SK-N-SH (cell line): ENCODE results near the gene SECTM1. TPM values are rescaled to one million over a fixed set of nuclear protein-coding genes. Genes with fewer than 3 reads are reported as not detected.

ENCODE experiments used
- CTCF ChIA-PET: fragments of 300-600, 350-600 bp; formaldehyde crosslinking; extraction: SDS; loops from one replicate; lab custom pipeline; 2021; lab: Yijun Ruan, JAX
- POLR2A ChIA-PET: fragments of 350-600 bp; sonication (Branson Sonifier 250); formaldehyde crosslinking; extraction: SDS; loops from one replicate; lab custom pipeline; 2020; ENCODE audit warnings: antibody characterized with exemption, inconsistent platforms; lab: Yijun Ruan, JAX
- DNase-seq: peaks from one replicate; pipeline ENCODE4 v3.0.0; 2012
- H2AFZ ChIP-seq: fragments of 200-600 bp; sonication (generic); 2 replicates; pipeline ENCODE4 v1.8.1; 2016; ENCODE audit warnings: antibody characterized with exemption, mild to moderate bottlenecking, low read depth
- H3F3A ChIP-seq: fragments of 200-600 bp; sonication (generic); replicated peaks from 2 replicates; pipeline ENCODE3; 2016; ENCODE audit warnings: antibody characterized with exemption, mild to moderate bottlenecking; ENCODE audit not compliant: insufficient read depth
- H3K27ac ChIP-seq, 2 experiments: fragments of 200-500 bp in 1 of 2; fragments of 200-600 bp in 1 of 2; sonication (Bioruptor generic) in 1 of 2; sonication (generic), shearing (Covaris generic) in 1 of 2; 2 replicates each; pipeline versions ENCODE4 v1.5.1 to v1.6.1; 2014 to 2016; ENCODE audit warnings: low read depth in 2 of 2, inconsistent platforms in 1 of 2, low read length in 1 of 2, mild to moderate bottlenecking in 1 of 2, mixed read lengths in 1 of 2
- H3K27me3 ChIP-seq: fragments of 200-600 bp; sonication (generic), shearing (Covaris generic); 2 replicates; pipeline ENCODE4 v1.6.1; 2016; ENCODE audit warnings: mixed run types; ENCODE audit not compliant: insufficient read depth
- H3K36me3 ChIP-seq, 2 experiments: fragments of 200-500 bp in 1 of 2; fragments of 200-600 bp in 1 of 2; sonication (Bioruptor generic) in 1 of 2; sonication (generic) in 1 of 2; replicated peaks in 1 of 2; 2 replicates each; pipeline versions ENCODE3 to v1.5.1; 2014 to 2016; ENCODE audit warnings: low read length in 1 of 2, mild to moderate bottlenecking in 1 of 2; ENCODE audit not compliant: insufficient read depth in 2 of 2, control insufficient read depth in 1 of 2
- H3K4me1 ChIP-seq, 2 experiments: fragments of 200-500 bp in 1 of 2; fragments of 200-600 bp in 1 of 2; sonication (Bioruptor generic) in 1 of 2; sonication (generic), shearing (Covaris generic) in 1 of 2; 2 replicates each; pipeline versions ENCODE4 v1.5.1 to v1.6.1; 2014 to 2016; ENCODE audit warnings: low read depth in 1 of 2, low read length in 1 of 2, mixed run types in 1 of 2; ENCODE audit not compliant: insufficient read depth in 2 of 2, control insufficient read depth in 1 of 2
- H3K4me2 ChIP-seq: fragments of 200-600 bp; sonication (generic), shearing (Covaris generic); 2 replicates; pipeline ENCODE4 v1.6.1; 2017; ENCODE audit warnings: mixed run types
- H3K4me3 ChIP-seq, 2 experiments: fragments of 200-500 bp in 1 of 2; fragments of 200-600 bp in 1 of 2; sonication (Bioruptor generic) in 1 of 2; sonication (generic), shearing (Covaris generic) in 1 of 2; 2 replicates each; pipeline versions ENCODE4 v1.5.1 to v1.8.1; 2014 to 2016; ENCODE audit warnings: low read depth in 2 of 2, inconsistent platforms in 1 of 2, low read length in 1 of 2, mild to moderate bottlenecking in 1 of 2, mixed read lengths in 1 of 2, moderate library complexity in 1 of 2
- H3K79me2 ChIP-seq: fragments of 200-600 bp; sonication (generic); 2 replicates; pipeline ENCODE4 v1.8.1; 2017; ENCODE audit warnings: mild to moderate bottlenecking; ENCODE audit not compliant: insufficient read depth
- H3K9ac ChIP-seq: fragments of 200-600 bp; sonication (generic); 2 replicates; pipeline ENCODE4 v1.6.1; 2017; ENCODE audit warnings: mixed run types
- H3K9me2 ChIP-seq: fragments of 200-600 bp; sonication (generic); 2 replicates; pipeline ENCODE4 v1.6.1; 2017; ENCODE audit warnings: mixed run types
- H3K9me3 ChIP-seq: fragments of 200-600 bp; sonication (generic); 2 replicates; pipeline ENCODE4 v1.6.1; 2017; ENCODE audit warnings: mixed run types, mild to moderate bottlenecking, moderate library complexity
- H4K20me1 ChIP-seq: fragments of 200-600 bp; sonication (generic); 2 replicates; pipeline ENCODE4 v1.6.1; 2017; ENCODE audit warnings: mild to moderate bottlenecking, mixed run types; ENCODE audit not compliant: insufficient read depth
- EP300 ChIP-seq, 2 experiments: IDR thresholded peaks; 2 replicates each; pipeline versions ENCODE4 v1.4.0 to v1.6.1; 2012; ENCODE audit warnings: borderline replicate concordance in 1 of 2, low read depth in 1 of 2, low read length in 1 of 2
- EZH2phosphoT487 ChIP-seq: fragments of 200-600 bp; sonication (generic); IDR thresholded peaks from 2 replicates; pipeline ENCODE4 v1.6.1; 2017; ENCODE audit warnings: low read depth, mixed run types, mild to moderate bottlenecking, antibody characterized with exemption, moderate library complexity, borderline replicate concordance
- MAX ChIP-seq: IDR thresholded peaks from 2 replicates; pipeline ENCODE4 v1.4.0; 2012; ENCODE audit warnings: low read depth
- MEF2A ChIP-seq: IDR thresholded peaks from 2 replicates; pipeline ENCODE4 v1.4.0; 2012; ENCODE audit warnings: low read depth, borderline replicate concordance
- MXI1 ChIP-seq: IDR thresholded peaks from 2 replicates; pipeline ENCODE4 v1.6.1; 2012; ENCODE audit warnings: mild to moderate bottlenecking, low read depth, low read length, improper control_type of control experiment
- NFIC ChIP-seq: IDR thresholded peaks from 2 replicates; pipeline ENCODE4 v1.4.0; 2012; ENCODE audit warnings: borderline replicate concordance
- PBX3 ChIP-seq: IDR thresholded peaks from 2 replicates; pipeline ENCODE4; 2012
- RAD21 ChIP-seq: IDR thresholded peaks from 2 replicates; pipeline ENCODE4 v1.6.1; 2012; ENCODE audit warnings: mild to moderate bottlenecking, low read length
- REST ChIP-seq: IDR thresholded peaks from 2 replicates; pipeline ENCODE4 v1.6.1; 2012; ENCODE audit warnings: mild to moderate bottlenecking, low read depth, low read length, moderate library complexity
- SIN3A ChIP-seq: IDR thresholded peaks from 2 replicates; pipeline ENCODE4 v1.6.1; 2012; ENCODE audit warnings: low read depth, mild to moderate bottlenecking, low read length, moderate library complexity, borderline replicate concordance
- SMC3 ChIP-seq: IDR thresholded peaks from 2 replicates; pipeline ENCODE4 v1.6.1; 2012; ENCODE audit warnings: low read depth, low read length, improper control_type of control experiment
- YY1 ChIP-seq: IDR thresholded peaks from 2 replicates; pipeline ENCODE4 v1.4.0; 2012; ENCODE audit warnings: low read depth, mild to moderate bottlenecking
- WGBS: methylation state at CpG from one replicate; pipeline ENCODE4 v1.1.6; 2017; ENCODE audit warnings: low lambda C conversion rate; 5-methylcytosine and 5-hydroxymethylcytosine counted together
- polyA plus RNA-seq, 3 experiments: library from polyadenylated mRNA; depleted of rRNA; stranded (reverse); fragments of >200 nt; gene quantifications; 2 replicates each; pipeline ENCODE4 v1.2.3, GENCODE V29; 2012

SECTM1 gene
- polyA plus RNA-seq, 1 of the 3 experiments (the other 2 are of a cell fraction), result 3.8 TPM

- no peak overlapping the region for H2AFZ ChIP-seq
- no peaks in the 10 kb centered on the region for H3K36me3 ChIP-seq
- no peaks in the 10 kb centered on the region for H3K79me2 ChIP-seq
- H4K20me1 ChIP-seq, result no peaks in the 10 kb centered on the region
- H3K4me3 ChIP-seq, result no peak overlapping the region
- no peaks in the 10 kb centered on the region for H3K9me2 ChIP-seq
- 30% methylated on average over 41 of the region's 46 CpGs for WGBS
- CTCF ChIA-PET, result interaction anchor here (0.6 to 3.1 kb wide), 9 partner anchors 9 to 1854 kb away, joined by 3 to 20 read pairs (median 4); partner anchors contain the start of gene SECTM1
- peaks cover 2 to 29% of the 10 kb centered on the region in 2 experiments; a peak in 2 of 4 replicates for H3K4me1 ChIP-seq
- H3K4me2 ChIP-seq, result peak overlapping the region; percentile 72; the same call in 1 of the 2 replicates
- H3F3A ChIP-seq, result peaks cover 5% of the 10 kb centered on the region
- H3K27me3 ChIP-seq, result peaks cover 91% of the 10 kb centered on the region
- TF ChIP-seq EZH2phosphoT487 (0 out of 2 replicates have a peak, but pooled peaks have one; percentile 35), EP300 (IDR thresholded peaks at IDR 0.05; ENCODE audit: borderline replicate concordance in 1 of 2, low read depth in 1 of 2, low read length in 1 of 2) (no peak)
- TF ChIP-seq, all 33 proteins: peak for 1
- Histone ChIP-seq H3K9me3 (no peaks in the 10 kb centered on the region), H3K27ac (no peak overlapping the region), H3K9ac (no peak overlapping the region)
- DNase-seq, result peak; percentile 59
- POLR2A ChIA-PET, result no interaction called here
Observed at GRCh38 chr17:82375359-82376041, 41.9 kb upstream of the SECTM1 start.

DNA sequence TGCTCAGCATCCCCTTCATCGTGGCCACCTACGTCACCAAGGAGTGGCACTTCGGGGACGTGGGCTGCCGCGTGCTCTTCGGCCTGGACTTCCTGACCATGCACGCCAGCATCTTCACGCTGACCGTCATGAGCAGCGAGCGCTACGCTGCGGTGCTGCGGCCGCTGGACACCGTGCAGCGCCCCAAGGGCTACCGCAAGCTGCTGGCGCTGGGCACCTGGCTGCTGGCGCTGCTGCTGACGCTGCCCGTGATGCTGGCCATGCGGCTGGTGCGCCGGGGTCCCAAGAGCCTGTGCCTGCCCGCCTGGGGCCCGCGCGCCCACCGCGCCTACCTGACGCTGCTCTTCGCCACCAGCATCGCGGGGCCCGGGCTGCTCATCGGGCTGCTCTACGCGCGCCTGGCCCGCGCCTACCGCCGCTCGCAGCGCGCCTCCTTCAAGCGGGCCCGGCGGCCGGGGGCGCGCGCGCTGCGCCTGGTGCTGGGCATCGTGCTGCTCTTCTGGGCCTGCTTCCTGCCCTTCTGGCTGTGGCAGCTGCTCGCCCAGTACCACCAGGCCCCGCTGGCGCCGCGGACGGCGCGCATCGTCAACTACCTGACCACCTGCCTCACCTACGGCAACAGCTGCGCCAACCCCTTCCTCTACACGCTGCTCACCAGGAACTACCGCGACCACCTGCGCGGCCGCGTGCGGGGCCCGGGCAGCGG lies 41.2 kb upstream of the SECTM1 start:
- H3K27me3 ChIP-seq, result peaks cover 89% of the 10 kb centered on the region
- H3K4me3 ChIP-seq, result peak overlapping the region; percentile 9 to 30; a peak in 1 of 4 replicates
- peak; percentile 83 for DNase-seq
- 40% methylated on average over 49 of the region's 79 CpGs for WGBS
- H2AFZ ChIP-seq, result no peak overlapping the region
- no peak overlapping the region for H3K9ac ChIP-seq
- ChIA-PET POLR2A (no interaction called here), CTCF (interaction anchor here (0.7 to 3.1 kb wide), 8 partner anchors 9 to 75 kb away, joined by 3 to 20 read pairs (median 5); partner anchors contain the start of gene SECTM1)
- no peaks in the 10 kb centered on the region for H3K36me3 ChIP-seq
- H3K79me2 ChIP-seq, result no peaks in the 10 kb centered on the region
- peaks cover 5% of the 10 kb centered on the region for H3F3A ChIP-seq
- H3K27ac ChIP-seq, result no peak overlapping the region
- TF ChIP-seq NFIC (no peak), PBX3 (no peak), REST (no peak), RAD21 (no peak), MEF2A (no peak), SMC3 (no peak), YY1 (no peak), MXI1 (no peak; the same call in 1 of the 2 replicates), MAX (no peak), SIN3A (no peak)
- no peaks in the 10 kb centered on the region for H3K9me3 ChIP-seq
- no peaks in the 10 kb centered on the region for H3K9me2 ChIP-seq
- peaks cover 3 to 29% of the 10 kb centered on the region in 2 experiments; a peak in 2 of 4 replicates for H3K4me1 ChIP-seq
- no peaks in the 10 kb centered on the region for H4K20me1 ChIP-seq
- H3K4me2 ChIP-seq, result peak overlapping the region; percentile 72; the same call in 1 of the 2 replicates
